AG08396 (cell line): ENCODE data around the gene SNX5.
A peak's percentile ranks its signal among the peaks of the same experiment; 100 is the strongest.

ENCODE experiments used
- DNase-seq: peaks from one replicate; pipeline ENCODE4 v3.0.0; 2012; ENCODE audit warnings: low spot score, mixed read lengths

Gene SNX5

DNA sequence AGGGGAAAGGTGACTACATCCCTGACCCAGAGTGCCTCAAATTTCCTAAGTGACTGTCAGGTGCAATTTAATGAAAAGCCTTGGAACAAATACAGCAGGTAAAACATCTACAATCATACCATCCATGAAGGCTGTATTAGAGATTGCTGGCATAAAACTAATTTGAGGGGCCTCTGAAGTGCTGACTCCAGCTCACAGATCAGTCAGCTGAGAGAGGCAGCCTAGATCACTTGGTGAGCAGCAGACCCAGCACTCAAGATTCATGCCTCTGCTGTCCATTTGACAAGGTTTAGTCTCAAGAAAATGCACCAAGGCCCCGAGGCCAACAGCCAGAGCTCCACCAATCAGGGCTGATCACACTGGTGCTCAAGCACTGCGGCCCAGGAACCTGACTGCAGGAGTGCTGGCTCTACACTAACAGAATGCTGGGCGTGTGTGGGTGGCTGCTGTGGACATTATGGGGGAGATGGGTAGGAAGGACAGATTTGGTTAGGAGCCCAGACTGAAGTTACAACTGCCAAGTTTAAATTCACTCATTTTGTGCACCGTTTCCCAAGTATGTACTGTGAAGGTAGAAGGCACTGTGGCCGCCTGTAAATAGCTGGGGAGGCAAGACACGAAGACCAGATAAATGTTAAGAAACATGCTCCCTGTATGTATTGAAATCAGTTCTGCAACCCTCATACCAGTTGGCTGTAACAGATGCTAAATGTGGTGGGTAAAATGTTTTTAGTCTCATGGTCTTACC is 28.2 kb downstream of the SNX5 start:
- DNase-seq, result no peak

DNA sequence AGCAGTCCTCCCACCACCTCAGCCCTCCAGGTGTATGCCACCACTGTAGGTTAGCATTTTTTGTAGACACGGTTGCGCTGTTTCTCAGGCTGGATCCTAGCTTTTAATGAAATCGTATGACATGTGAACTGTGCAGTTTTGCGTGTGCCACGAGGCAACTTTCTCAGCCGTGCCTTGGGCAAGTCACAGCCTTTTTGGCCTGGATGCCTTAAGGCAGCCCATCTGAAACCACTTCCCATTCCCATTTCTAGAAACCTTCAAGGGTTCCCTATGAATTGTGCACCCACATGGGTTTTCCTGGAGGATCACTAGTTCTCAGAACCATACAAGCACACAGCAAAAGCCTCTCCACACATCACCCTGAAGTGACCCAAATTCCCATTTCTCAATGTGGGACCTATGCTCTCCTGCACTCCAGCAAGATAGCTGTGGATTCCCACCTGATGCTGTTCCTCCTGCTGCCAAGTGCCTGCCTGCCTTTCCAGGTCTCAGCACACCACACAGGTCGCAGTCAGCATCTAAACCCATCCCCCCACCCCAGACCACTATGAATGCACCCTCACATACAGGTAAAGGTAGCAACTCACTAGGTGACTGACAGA is 28.9 kb downstream of the SNX5 start:
- DNase-seq, result no peak

DNA sequence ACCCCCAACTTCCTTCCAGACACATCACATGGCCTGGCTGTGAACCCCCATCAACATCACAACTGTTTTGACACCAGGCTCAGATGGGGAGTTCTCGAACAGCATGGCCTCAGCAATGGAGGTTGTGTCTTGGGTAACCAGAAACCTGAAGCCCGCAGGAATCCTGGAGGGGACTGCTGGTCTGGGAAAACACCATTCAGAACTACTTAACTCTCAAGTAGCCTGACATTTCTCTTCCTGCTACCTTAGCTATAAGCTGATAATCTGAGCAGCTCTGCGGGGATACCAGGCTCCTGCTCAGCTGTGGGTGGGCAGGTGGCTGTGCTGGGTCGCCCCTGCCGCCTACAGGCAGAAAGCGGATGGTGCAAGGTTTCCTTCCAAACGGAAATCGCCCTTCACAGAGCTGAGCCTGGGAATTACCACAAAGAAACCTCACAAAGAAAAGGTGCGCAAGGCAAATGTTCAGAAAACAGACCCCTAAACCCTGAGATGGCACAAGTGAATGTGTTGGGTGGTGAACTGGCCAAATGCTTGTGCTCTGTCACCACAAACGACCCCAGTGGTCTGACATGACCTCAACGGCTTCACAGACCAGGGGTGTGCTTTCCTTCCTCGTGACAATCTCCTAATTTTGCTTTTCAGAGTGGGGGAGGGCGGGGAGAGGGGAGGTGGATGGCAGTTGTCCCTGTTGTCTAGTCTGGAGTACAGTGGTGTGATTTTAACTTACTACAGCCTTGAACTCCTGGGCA is 29.5 kb downstream of the SNX5 start:
- DNase-seq, result peak; percentile 75

DNA sequence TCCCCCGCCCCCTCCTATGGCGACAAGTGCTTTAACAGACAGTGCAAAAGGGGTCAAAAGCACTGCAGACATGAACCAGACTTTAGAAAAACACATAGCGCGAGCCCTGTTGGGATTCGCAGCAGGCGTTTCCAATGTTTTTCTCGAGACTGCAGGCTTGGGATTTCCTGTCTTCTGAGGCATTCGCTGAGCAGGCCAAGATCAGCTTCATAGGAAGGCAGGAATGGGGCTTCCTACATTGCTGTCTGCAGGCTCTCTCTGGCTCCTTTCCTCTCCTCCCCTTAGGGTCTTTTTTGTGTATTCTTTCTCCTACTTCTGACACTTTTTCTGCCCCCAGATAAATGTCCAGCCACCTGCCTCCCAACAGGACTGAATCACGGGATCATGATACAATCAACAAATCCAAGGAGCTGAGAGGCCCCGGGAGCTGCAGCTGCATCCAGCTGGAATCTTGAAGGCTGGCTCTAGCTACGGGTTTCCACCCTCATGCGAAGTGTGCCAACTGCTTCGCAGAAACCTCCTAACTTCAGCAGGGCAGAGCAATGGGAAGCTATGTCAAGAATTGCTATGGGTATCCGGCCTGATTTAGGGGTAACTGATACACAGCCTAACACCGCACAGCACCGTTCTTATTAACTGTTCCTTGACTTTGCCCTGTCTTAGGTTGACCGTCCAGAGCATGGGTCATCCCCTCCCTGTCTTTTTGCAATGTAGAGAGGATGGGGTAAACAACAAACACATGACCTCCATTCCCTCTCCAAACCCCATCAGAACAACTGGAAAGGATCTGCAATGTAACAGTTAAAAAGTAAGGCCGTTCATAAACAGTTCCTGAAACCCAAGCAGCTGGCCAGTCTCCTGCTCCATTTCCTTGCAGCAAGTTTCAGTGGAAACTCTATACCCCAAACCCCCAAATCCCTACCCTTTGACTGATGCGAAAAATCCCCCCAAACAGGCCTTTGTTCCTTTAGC is 31.5 kb downstream of the SNX5 start:
- peak; percentile 80 for DNase-seq

DNA sequence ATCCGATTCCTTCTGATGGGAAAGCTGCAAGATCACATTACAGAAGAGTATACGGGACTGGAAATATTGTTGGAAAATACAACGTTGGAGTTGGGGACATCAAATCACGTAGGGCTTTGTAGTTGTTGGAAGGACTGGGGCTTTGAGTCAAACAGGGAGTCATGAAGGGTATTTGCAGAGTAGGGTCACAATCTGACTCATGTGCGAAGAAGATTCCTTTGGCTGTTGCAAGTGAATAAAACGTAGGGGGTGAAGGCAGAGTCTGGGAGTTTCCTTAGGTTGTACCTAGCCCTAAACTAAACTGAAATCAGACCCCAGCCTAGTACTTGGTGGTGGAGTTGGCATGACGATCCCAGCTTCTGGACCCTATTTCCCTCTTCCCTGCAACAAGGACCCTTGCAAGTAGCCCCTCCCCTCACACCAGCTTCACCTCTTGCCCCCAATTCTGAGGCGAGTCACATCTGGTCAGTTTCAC is 32.3 kb downstream of the SNX5 start:
- DNase-seq, result no peak

DNA sequence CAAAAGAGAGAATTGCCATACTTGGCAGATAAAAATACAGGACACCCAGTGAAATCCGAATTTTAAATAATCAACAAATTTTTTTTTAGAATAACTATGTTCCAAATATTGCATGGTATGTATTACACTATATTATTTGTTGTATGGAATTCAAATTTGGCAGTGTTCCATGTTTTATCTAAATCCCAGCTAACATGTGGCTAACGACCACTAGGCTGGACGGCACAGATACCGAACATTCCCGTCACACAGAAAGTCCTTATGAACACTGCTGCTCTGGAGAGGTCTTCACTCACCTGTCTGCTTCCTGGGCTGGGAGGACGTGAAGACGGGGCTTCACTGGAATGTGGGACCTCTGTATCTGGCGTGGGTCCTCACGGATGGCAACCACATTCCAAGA is 32.8 kb downstream of the SNX5 start:
- DNase-seq, result no peak

DNA sequence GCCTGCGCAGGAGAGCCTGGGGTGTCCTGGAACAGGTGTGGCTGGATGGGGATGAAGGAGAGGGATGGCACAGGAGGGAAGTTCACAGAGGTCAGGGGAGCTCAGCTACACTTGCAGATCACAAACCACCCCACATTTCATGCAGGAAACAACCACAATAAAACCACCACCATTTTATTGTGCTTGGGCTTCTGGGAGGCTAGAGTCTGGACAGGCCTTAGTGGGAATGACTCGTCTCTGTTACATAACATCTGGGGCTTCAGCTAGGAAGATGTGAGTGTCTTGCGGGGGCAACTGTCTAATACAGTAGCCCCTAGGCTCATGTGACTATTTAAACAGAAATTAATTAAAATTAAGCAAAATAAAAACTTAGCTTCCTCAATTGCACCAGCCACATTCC is 33.4 kb downstream of the SNX5 start:
- DNase-seq, result no peak

DNA sequence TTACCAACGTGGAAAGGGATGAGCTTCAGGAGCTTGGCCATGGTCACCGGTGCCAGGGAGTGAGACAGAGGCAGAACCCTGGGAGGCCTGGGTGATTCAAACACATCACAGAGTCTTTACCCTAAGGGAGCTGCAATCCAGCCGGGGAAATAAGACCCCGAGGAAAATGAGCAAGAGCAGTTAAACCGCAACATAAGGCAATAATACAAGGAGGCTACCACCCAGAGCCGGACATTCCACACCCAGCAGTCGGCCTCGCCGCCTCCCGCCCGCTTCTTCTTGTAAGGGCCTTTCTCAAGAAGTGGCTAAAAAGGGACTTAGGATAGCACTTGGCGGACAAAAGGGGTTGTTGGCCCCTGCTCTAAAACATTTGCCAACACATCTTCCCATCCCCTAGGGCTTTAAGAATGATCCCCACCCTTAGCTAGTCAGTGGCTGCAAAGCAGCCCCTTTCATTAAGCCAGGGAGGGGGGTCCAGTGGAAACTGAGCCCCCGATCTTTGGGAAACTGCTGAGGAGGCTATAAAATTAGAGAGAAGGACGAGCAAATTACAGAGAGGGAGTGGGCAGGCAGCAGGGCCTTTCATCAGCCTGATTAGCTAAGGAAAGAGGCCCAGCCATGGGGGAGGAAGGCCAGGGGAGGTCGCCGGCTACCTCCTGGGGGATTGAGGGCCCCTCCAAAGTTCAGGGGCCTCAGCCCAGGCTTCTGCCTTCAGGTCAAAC is 34.3 kb downstream of the SNX5 start:
- no peak for DNase-seq

DNA sequence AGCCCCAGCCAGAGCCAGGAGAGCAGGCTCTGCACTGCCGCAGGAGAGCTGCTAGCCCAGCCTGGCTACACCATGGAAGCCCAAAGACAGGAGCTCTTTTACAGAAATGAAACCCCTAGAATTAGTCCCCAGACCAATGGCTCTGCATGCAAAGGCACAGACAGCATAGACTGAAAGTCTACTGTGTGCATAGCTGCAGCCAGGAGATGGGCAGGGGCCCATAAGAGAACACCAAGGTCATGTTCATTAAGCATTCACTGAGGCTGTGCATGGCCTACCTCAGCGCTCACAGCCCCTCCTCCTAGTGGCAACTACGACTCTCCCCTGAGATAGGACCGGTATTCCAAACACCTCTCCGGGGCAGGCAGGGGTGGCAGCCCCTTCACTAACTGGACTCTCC is 34.9 kb downstream of the SNX5 start:
- DNase-seq, result no peak

DNA sequence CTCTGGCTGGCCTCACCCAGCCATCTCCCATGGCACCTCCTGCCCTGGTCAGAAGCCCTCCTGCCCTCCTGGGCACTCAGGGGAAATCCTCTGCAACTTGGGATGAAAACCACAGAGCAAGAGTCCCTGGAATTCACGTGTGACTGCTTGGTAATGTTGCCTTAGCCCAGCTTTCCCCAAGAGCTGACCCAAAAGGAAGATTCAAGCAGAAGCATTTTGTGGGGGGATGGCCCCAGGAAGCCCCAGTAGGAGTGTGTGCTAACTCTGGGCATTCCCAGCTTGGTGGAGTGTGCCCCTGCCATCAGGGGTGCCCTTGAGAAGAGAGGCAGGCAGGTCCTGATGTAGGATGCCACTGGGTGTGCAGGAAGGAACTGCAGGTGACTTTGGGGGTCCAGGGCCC is 35.5 kb downstream of the SNX5 start:
- no peak for DNase-seq

DNA sequence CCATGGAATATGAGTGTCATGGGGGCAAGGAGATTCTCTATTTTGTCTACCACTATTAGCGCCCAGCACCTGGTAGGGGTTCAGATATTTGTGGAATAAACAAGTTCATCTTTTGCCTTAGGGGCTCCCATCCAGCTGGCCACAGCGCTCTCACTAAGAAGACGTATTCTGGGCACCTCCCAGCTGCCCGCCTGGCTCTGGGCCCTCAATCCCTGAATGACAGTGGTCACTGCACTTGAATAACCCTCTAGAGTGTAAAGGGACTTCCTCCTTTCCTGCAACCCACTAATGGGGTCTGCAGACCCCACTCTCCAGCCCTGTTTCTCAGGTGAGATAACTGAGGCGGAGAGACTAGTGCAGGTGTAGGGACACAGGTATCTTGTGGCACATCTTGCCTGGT is 36.2 kb downstream of the SNX5 start:
- DNase-seq, result no peak

DNA sequence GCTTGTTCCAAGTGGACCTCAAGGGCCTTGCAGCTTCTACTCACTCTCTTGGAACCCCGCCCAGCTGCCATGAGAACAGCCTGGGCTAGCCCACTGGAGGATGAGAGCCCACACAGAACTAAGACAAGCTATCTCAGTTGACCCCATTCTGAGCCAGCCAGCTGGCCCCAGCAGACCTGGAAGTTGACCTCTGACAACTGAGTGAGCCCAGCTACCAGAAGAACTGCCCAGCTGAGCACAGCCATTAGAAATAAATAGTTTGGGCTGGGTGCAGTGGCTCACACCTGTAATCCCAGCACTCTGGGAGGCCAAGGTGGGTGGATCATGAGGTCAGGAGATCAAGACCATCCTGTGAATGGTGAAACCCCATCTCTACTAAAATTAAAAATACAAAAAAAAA is 37.1 kb downstream of the SNX5 start:
- no peak for DNase-seq

DNA sequence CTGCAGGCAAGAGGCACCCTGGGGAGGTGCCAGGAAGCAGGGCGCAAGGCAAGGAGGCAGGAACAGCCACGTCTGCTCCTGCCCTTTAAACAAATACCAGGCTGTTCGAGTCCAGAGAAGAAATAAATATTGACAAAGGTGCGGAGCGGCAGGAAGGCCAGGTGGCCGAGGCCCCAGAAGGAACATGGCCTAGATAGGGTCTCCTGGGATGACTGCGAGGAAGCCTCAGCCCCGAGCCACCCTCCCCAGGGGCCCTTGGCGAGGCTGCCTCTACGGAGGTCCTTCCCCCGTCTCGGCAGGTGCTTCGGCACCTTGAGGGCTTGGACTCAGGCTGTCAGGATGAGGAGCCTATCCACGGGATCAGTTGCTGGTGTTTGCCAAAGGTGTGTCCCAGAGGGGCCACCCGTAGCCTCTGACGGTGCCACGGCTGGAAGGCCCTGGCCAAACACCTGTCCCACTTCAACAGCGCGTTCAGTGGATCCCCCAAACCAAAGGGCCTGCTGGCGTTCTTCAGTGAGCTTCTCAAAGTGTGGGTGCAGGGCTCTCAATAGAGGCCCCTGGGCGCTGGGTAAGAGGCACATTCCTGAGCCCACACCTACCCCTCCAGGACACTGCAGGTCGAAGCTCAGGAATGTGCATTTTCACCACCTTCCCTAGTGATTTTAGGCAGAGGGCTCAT is 39.8 kb downstream of the SNX5 start:
- no peak for DNase-seq

DNA sequence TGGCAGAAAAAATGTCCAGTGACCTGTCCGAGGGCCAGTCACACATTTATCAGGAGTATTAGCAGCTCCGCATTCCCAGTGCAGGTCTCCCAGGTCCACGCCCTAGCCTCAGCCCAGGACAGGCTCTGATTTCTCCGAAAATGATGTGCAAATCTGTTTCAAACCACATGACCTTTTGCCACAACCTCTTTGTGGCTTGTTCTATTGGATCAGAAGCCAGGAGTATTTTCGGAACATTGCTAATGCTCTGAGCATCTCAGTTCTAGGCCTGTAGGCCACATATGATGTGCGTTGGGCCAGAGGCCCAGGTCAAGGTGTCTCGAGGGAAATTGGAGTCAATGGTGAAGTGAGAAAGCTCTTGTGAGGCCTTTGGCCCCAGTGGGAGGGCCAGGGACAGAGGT is 40.4 kb downstream of the SNX5 start:
- DNase-seq, result no peak

DNA sequence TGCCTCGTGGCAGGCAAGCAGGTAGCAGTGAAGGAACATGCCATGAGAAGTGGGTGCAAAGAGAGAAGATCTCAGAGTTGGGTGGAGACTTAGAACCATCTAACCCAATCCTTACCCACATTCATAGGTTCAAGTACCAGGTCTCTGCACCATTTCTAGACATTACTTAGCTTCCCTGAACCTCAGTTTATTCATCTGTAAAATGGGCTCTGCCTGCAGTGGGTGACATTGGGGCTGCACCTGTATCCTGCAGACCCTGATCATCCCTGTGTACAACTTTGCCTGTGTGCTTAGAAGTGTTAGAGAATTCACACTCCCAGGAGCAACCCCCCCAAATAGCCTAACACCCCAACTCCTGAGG is 42.7 kb downstream of the SNX5 start:
- DNase-seq, result no peak

DNA sequence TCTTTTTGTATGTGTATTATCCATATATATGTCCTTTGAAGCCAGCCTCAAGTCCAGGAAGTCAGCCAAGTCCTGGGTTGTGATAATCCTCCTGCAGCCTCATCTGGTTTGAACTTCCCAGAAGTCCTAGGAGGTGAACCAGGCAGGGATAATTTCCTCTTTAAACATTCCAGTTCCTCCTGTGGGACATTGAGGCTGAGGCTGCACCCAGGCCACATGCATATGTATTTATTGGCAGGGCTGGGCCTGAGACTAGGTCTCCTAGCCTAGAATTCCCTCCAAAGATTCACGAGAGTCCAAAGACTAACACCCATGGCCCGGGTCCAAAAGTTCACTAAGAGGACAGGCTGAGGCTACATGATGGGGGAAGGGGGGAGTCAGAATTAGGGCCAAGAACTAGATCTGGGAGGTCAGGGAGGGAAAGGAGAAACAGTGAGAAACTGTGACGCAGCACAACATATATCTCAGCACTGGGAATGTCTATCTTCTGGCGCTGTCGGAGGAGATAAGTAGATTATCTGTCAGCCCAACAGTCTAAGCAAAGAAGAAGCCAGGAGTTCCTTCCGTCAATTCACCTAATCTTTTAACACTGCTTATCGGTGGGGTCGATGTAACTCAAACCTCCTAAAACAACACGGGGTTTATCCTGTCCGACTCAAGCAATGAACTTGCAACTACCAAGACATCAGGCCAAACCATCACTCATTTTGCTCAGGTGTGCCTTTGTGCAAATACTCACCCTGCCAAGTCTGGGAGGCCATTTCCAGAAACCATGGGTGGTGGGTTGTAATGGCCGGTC is 43.3 kb downstream of the SNX5 start:
- no peak for DNase-seq

DNA sequence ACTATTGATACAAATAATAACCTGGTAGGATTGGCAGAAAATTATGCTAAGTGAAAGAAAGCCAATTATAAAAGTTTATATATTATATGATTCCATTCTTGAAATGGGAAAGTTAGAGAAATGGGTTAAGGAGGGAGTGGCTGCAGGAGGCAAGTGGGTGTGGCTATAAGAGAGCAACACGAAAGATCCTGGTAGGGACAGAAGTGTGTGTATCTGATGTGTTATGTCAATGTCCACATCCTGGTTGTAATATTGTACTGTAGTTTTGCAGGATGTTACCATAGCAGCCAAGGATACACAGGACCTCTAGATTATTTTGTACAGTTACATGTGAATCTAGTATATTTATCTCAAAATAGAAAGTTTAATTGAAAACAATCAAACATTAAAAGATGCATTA is 46.8 kb downstream of the SNX5 start:
- no peak for DNase-seq

DNA sequence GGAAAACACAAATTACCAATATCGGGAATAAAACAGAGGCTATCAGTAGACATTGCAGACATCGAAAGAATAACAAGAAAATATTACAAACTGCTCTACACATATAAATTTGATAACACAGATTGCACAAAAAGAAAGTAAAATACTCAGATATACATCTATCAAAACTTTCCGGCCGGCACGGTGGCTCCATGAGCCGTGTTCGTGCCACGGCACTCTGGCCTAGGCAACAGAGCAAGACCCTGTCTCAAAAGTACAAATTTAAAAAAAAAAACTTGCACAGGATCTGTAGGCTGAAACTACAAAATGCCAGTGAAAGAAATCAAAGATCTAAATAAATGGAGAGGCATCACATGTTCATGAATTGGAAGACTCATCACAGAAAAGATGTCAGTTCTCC is 49.4 kb downstream of the SNX5 start:
- DNase-seq, result no peak

DNA sequence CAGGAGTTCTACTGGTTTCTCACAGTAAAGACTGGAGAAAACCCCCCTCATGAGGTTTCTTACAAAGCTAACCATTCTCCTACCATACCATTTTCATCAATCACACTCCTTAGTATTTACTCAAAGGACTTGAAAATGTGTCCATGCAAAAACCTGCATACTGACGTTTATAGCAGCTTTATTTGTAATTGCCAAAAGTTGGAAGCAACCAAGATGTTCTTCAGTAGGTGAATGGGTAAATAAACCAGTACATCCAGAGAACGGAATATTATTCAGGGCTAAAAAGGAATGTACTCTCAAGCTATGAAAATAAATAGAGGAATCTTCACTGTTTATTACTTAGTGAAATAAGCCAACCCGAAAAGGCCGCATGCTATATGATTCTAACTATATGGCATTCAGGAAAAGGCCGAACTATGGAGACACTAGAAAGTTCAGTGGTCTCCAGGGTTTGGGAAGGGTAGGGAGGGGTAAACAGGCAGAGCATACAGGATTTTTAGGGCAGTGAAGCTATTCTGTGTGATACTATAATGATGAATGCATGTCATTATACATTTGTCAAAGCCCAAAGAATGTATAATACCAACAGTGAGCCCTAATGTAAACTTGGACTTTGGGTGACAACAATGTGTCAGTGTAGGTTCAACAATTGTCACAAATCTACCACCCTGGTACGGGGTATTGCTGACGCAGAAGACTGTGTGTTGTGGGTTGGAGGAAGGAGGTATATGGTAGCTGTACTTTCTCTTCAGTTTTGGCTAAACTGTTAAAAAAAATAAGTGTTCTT is 50.6 kb downstream of the SNX5 start:
- DNase-seq, result no peak
